Duodenal mucosa (tissue), 2 donors: ENCODE measurements around the gene NFKBIL1.

ENCODE experiments used
- H3K27ac ChIP-seq: one replicate; pipeline ENCODE4 v1.7.0; 2013; ENCODE audit warnings: low read depth, low read length
- H3K27me3 ChIP-seq, 2 donors: one replicate each; pipeline ENCODE4 v1.7.0; 2013; ENCODE audit warnings: low read length in 2 of 2, control low read depth in 1 of 2; ENCODE audit not compliant: insufficient read depth in 2 of 2, control insufficient read depth in 1 of 2
- H3K36me3 ChIP-seq, 2 donors: one replicate each; pipeline ENCODE4 v1.7.0; 2013; ENCODE audit warnings: low read length in 2 of 2, control low read depth in 1 of 2; ENCODE audit not compliant: insufficient read depth in 2 of 2, control insufficient read depth in 1 of 2
- H3K4me1 ChIP-seq, 2 donors: one replicate each; pipeline ENCODE4 v1.7.0; 2013; ENCODE audit warnings: low read length in 2 of 2, control low read depth in 1 of 2; ENCODE audit not compliant: insufficient read depth in 2 of 2, control insufficient read depth in 1 of 2
- H3K4me3 ChIP-seq, 2 donors: one replicate each; pipeline ENCODE4 v1.7.0; 2013; ENCODE audit warnings: low read length in 2 of 2, low read depth in 1 of 2
- H3K9ac ChIP-seq, 2 donors: one replicate each; pipeline ENCODE4 v1.7.0; 2013; ENCODE audit warnings: low read length in 2 of 2, low read depth in 1 of 2
- H3K9me3 ChIP-seq, 2 donors: one replicate each; pipeline ENCODE4 v1.7.0; 2013; ENCODE audit warnings: low read length in 2 of 2, control low read depth in 1 of 2; ENCODE audit not compliant: control insufficient read depth in 1 of 2

NFKBIL1 gene

GRCh38 chr6:31559606-31559957 lies 12.2 kb downstream of the NFKBIL1 start:
- peaks cover 25 to 33% of the 10 kb centered on the region in 2 donors for H3K4me1 ChIP-seq
- peak overlapping the region; percentile 2 to 22 for H3K4me3 ChIP-seq
- peak overlapping the region; percentile 14 for H3K27ac ChIP-seq
- H3K27me3 ChIP-seq: no peaks in the 10 kb centered on the region
- H3K36me3 ChIP-seq: peaks cover 14 to 30% of the 10 kb centered on the region in 2 donors
- H3K9ac ChIP-seq: no peak overlapping the region
- H3K9me3 ChIP-seq: no peaks in the 10 kb centered on the region

GRCh38 chr6:31559958-31560696 lies 12.7 kb downstream of the NFKBIL1 start:
- H3K36me3 ChIP-seq: peaks cover 14 to 27% of the 10 kb centered on the region in 2 donors
- no peaks in the 10 kb centered on the region for H3K9me3 ChIP-seq
- H3K4me1 ChIP-seq: peaks cover 25 to 33% of the 10 kb centered on the region in 2 donors
- peaks cover 0 to under 1% of the 10 kb centered on the region in 2 donors for H3K27me3 ChIP-seq
- H3K4me3 ChIP-seq: peak overlapping the region; percentile 2 to 22
- peak overlapping the region; percentile 14 for H3K27ac ChIP-seq
- no peak overlapping the region for H3K9ac ChIP-seq

- Histone ChIP-seq H3K4me3 (no peak overlapping the region), H3K27ac (no peak overlapping the region), H3K4me1 (peaks cover 25 to 33% of the 10 kb centered on the region in 2 donors), H3K27me3 (peaks cover 0 to 4% of the 10 kb centered on the region in 2 donors), H3K9ac (no peak overlapping the region), H3K9me3 (no peaks in the 10 kb centered on the region), H3K36me3 (peaks cover 14 to 27% of the 10 kb centered on the region in 2 donors)
These were observed 13.3 kb downstream of the NFKBIL1 start for GRCh38 chr6:31560697-31561058.

- Histone ChIP-seq H3K9me3 (no peaks in the 10 kb centered on the region), H3K27me3 (peaks cover 0 to 4% of the 10 kb centered on the region in 2 donors), H3K9ac (no peak overlapping the region), H3K4me1 (peaks cover 0 to 12% of the 10 kb centered on the region in 2 donors), H3K27ac (no peak overlapping the region), H3K4me3 (no peak overlapping the region), H3K36me3 (no peaks in the 10 kb centered on the region)
These were observed 20.3 kb downstream of the NFKBIL1 start for GRCh38 chr6:31567531-31568370.

GRCh38 chr6:31568537-31568961 lies 21.1 kb downstream of the NFKBIL1 start:
- no peak overlapping the region for H3K9ac ChIP-seq

GRCh38 chr6:31569861-31570536 lies 22.6 kb downstream of the NFKBIL1 start:
- Histone ChIP-seq H3K4me3 (no peak overlapping the region), H3K27me3 (peaks cover 0 to 4% of the 10 kb centered on the region in 2 donors), H3K27ac (no peak overlapping the region), H3K9me3 (no peaks in the 10 kb centered on the region), H3K4me1 (peaks cover 0 to 12% of the 10 kb centered on the region in 2 donors), H3K36me3 (no peaks in the 10 kb centered on the region), H3K9ac (no peak overlapping the region)

More at GRCh38 chr6:31568537-31568961, 21.1 kb downstream of the NFKBIL1 start:
- Histone ChIP-seq H3K36me3 (no peaks in the 10 kb centered on the region), H3K9me3 (no peaks in the 10 kb centered on the region), H3K27ac (no peak overlapping the region), H3K4me3 (no peak overlapping the region), H3K4me1 (peaks cover 0 to 12% of the 10 kb centered on the region in 2 donors), H3K27me3 (peaks cover 0 to 4% of the 10 kb centered on the region in 2 donors)

GRCh38 chr6:31572041-31572911 lies 24.9 kb downstream of the NFKBIL1 start, which contains the start of gene LTA:
Gene LTA, plus strand, starts transcription at chr6:31572289. Its CDS starts 454 bp downstream, at chr6:31572743.
- H3K27ac ChIP-seq: no peak within 1 kb of the TSS
- peak within 1 kb of the TSS; percentile 20 to 44 for H3K4me3 ChIP-seq
- peak within 1 kb of the TSS in 1 of 2 donors; percentile 10 for H3K9ac ChIP-seq

GRCh38 chr6:31573239-31574105 lies 26.1 kb downstream of the NFKBIL1 start:
- Histone ChIP-seq H3K4me1 (peaks cover 0 to 6% of the 10 kb centered on the region in 2 donors), H3K4me3 (no peak overlapping the region), H3K36me3 (no peaks in the 10 kb centered on the region), H3K9ac (no peak overlapping the region), H3K9me3 (no peaks in the 10 kb centered on the region), H3K27ac (no peak overlapping the region), H3K27me3 (peaks cover 0 to 5% of the 10 kb centered on the region in 2 donors)

More at GRCh38 chr6:31572041-31572911, 24.9 kb downstream of the NFKBIL1 start, which contains the start of gene LTA:
- H3K36me3 ChIP-seq: no peaks in the 10 kb centered on the region
- H3K4me1 ChIP-seq: peaks cover 0 to 12% of the 10 kb centered on the region in 2 donors
- H3K9me3 ChIP-seq: no peaks in the 10 kb centered on the region
- H3K27me3 ChIP-seq: peaks cover 0 to 5% of the 10 kb centered on the region in 2 donors
